HepG2 (cell line): Measurements from ENCODE around the gene ADGRD1. TPM values are rescaled to one million over a fixed set of nuclear protein-coding genes. Genes with fewer than 3 reads are reported as not detected.

Experiments used
- BHLHE40 ChIP-seq: IDR thresholded peaks from 2 replicates; pipeline ENCODE4 v1.6.1; 2011; ENCODE audit warnings: low read length, improper control_type of control experiment
- CCDC6 ChIP-seq: sonication (generic); formaldehyde crosslinking; IDR thresholded peaks from 2 replicates; pipeline ENCODE4 v1.8.1; 2022; ENCODE audit warnings: mild to moderate bottlenecking, missing genetic modification reagents, moderate library complexity
- CREM ChIP-seq, 2 experiments: sonication (generic) in 1 of 2; formaldehyde crosslinking in 1 of 2; IDR thresholded peaks; 2 replicates each; pipeline versions ENCODE4 v1.4.0 to v1.6.1; 2016 to 2020; ENCODE audit warnings: antibody characterized with exemption in 1 of 2, mild to moderate bottlenecking in 1 of 2, missing genetic modification reagents in 1 of 2
- FOXJ3 ChIP-seq: sonication (generic); formaldehyde crosslinking; IDR thresholded peaks from 2 replicates; pipeline ENCODE4 v1.4.0; 2020; ENCODE audit warnings: missing genetic modification reagents, mild to moderate bottlenecking, borderline replicate concordance
- HNRNPH1 ChIP-seq: fragments of 200-400 bp; formaldehyde crosslinking; optimal IDR thresholded peaks from 2 replicates; pipeline ENCODE3; 2017; ENCODE audit warnings: mild to moderate bottlenecking, low read depth, low read length
- KAT7 ChIP-seq: IDR thresholded peaks from 2 replicates; pipeline ENCODE4 v1.6.1; 2018; ENCODE audit warnings: borderline replicate concordance, missing compliant biosample characterization
- MAZ ChIP-seq, 2 experiments: sonication (generic) in 1 of 2; formaldehyde crosslinking in 1 of 2; IDR thresholded peaks; 2 replicates each; pipeline versions ENCODE4 v1.5.0 to v1.6.1; 2012 to 2020; ENCODE audit warnings: low read depth in 2 of 2, mild to moderate bottlenecking in 2 of 2, borderline replicate concordance in 1 of 2, improper control_type of control experiment in 1 of 2, low read length in 1 of 2, missing genetic modification reagents in 1 of 2, moderate library complexity in 1 of 2
- NR0B2 ChIP-seq: sonication (generic); formaldehyde crosslinking; IDR thresholded peaks from 2 replicates; pipeline ENCODE4 v1.4.0; 2020; ENCODE audit warnings: mild to moderate bottlenecking, missing genetic modification reagents
- RBM39 ChIP-seq: fragments of 200-400 bp; formaldehyde crosslinking; IDR thresholded peaks from one replicate; pipeline ENCODE4 v1.6.1; 2018; ENCODE audit warnings: antibody characterized with exemption, mild to moderate bottlenecking, low read depth, low read length; ENCODE audit not compliant: poor library complexity, severe bottlenecking
- RXRA ChIP-seq: sonication (generic); formaldehyde crosslinking; IDR thresholded peaks from 2 replicates; pipeline ENCODE4 v1.5.1; 2020; ENCODE audit warnings: missing genetic modification reagents
- SETDB1 ChIP-seq: sonication (generic); formaldehyde crosslinking; IDR thresholded peaks from 2 replicates; pipeline ENCODE4 v1.5.1; 2020; ENCODE audit warnings: missing genetic modification reagents, mild to moderate bottlenecking, borderline replicate concordance
- SKIL ChIP-seq: sonication (generic); formaldehyde crosslinking; IDR thresholded peaks from 2 replicates; pipeline ENCODE4 v1.8.0; 2022; ENCODE audit warnings: missing genetic modification reagents, mild to moderate bottlenecking, moderate library complexity, borderline replicate concordance
- SMAD1 ChIP-seq: sonication (generic); formaldehyde crosslinking; IDR thresholded peaks from 2 replicates; pipeline ENCODE4 v1.4.0; 2020; ENCODE audit warnings: missing genetic modification reagents, low read depth, mild to moderate bottlenecking, borderline replicate concordance
- SMAD3 ChIP-seq: sonication (generic); formaldehyde crosslinking; IDR thresholded peaks from 2 replicates; pipeline ENCODE4 v1.4.0; 2020; ENCODE audit warnings: missing genetic modification reagents
- XBP1 ChIP-seq: sonication (generic); formaldehyde crosslinking; IDR thresholded peaks from 2 replicates; pipeline ENCODE4 v1.5.0; 2020; ENCODE audit warnings: missing genetic modification reagents
- ZBTB10 ChIP-seq: sonication (generic); formaldehyde crosslinking; IDR thresholded peaks from 2 replicates; pipeline ENCODE4 v1.4.0; 2020; ENCODE audit warnings: missing genetic modification reagents, borderline replicate concordance
- ZBTB49 ChIP-seq: sonication (generic); formaldehyde crosslinking; IDR thresholded peaks from 2 replicates; pipeline ENCODE4 v1.4.0; 2020; ENCODE audit warnings: missing genetic modification reagents, borderline replicate concordance
- ZIK1 ChIP-seq: sonication (generic); formaldehyde crosslinking; IDR thresholded peaks from 2 replicates; pipeline ENCODE4 v1.5.0; 2020; ENCODE audit warnings: mild to moderate bottlenecking, low read depth, missing genetic modification reagents, borderline replicate concordance
- ZNF672 ChIP-seq: sonication (generic); formaldehyde crosslinking; IDR thresholded peaks from 2 replicates; pipeline ENCODE4 v1.8.1; 2022; ENCODE audit warnings: missing genetic modification reagents
- ZNF674 ChIP-seq: sonication (generic); formaldehyde crosslinking; IDR thresholded peaks from 2 replicates; pipeline ENCODE4 v1.5.0; 2020; ENCODE audit warnings: low read depth, mild to moderate bottlenecking, missing genetic modification reagents
- ZNF788 ChIP-seq: sonication (generic); formaldehyde crosslinking; IDR thresholded peaks from 2 replicates; pipeline ENCODE4 v1.5.0; 2020; ENCODE audit warnings: mild to moderate bottlenecking, missing genetic modification reagents, borderline replicate concordance
- polyA plus RNA-seq, 8 experiments: library from polyadenylated mRNA; depleted of rRNA in 3 of 8; stranded (reverse) in 7 of 8; unstranded in 1 of 8; fragments of >200 nt; fragmentation: Illumina TruSeq in 4 of 8; extraction: Trizol in 4 of 8; gene quantifications; 2 replicates each; pipeline versions ENCODE4 v1.2.1 to v1.2.3, GENCODE V29; 2011 to 2016; ENCODE audit warnings: low read depth in 4 of 8, missing spikeins in 1 of 8, mixed read lengths in 1 of 8; ENCODE audit not compliant: insufficient read depth in 1 of 8
- total RNA-seq, 5 experiments: library from RNA; depleted of rRNA; stranded (reverse); fragments of >200 nt; fragmentation: Illumina TruSeq; extraction: Trizol; gene quantifications; 2 replicates each; pipeline ENCODE4 v1.2.3, GENCODE V29; 2016; ENCODE audit warnings: low read depth in 1 of 5

The ADGRD1 gene
- total and polyA plus RNA-seq, 2 of the 13 experiments (the other 11 are each of a cell fraction or from before 2014, with no cell fraction given) = 0.46 to 12.4 TPM

GRCh38 chr12:130983328-130984017 lies 29.8 kb downstream of the ADGRD1 start (continued):
- TF ChIP-seq NR0B2 (no peak), CREM (IDR thresholded peaks at IDR 0.05) (peak; percentile 57), CREM (CRISPR knock-in tag; IDR thresholded peaks at IDR 0.05) (no peak), ZNF672 (CRISPR knock-in tag) (no peak), SKIL (CRISPR knock-in tag) (peak; percentile 71), CCDC6 (CRISPR knock-in tag) (no peak), FOXJ3 (CRISPR knock-in tag) (peak; percentile 31; the same call in 1 of the 2 replicates), SETDB1 (CRISPR knock-in tag) (no peak), ZNF674 (no peak), XBP1 (CRISPR knock-in tag) (no peak), ZBTB10 (CRISPR knock-in tag) (no peak), RBM39 (no peak), ZBTB49 (CRISPR knock-in tag) (no peak), ZNF788 (0 out of 2 replicates have a peak, but pooled peaks have one; percentile 21), MAZ (IDR thresholded peaks at IDR 0.05; ENCODE audit: borderline replicate concordance, low read depth, low read length) (no peak), MAZ (CRISPR knock-in tag; IDR thresholded peaks at IDR 0.05; ENCODE audit: low read depth) (no peak), KAT7 (CRISPR knock-in tag) (no peak), BHLHE40 (peak; percentile 15; the same call in 1 of the 2 replicates), RXRA (CRISPR knock-in tag) (no peak; the same call in 1 of the 2 replicates), HNRNPH1 (no peak), ZIK1 (CRISPR knock-in tag) (no peak), SMAD3 (CRISPR knock-in tag) (no peak), SMAD1 (CRISPR knock-in tag) (no peak)
